GM18526 (cell line): Measurements from ENCODE around the gene OR7D2.

ENCODE experiments used
- POLR2A ChIP-seq: IDR thresholded peaks from 3 replicates; pipeline ENCODE4 v1.6.1; 2011; ENCODE audit not compliant: insufficient read length; ENCODE audit errors: extremely low read depth

The OR7D2 gene

GRCh38 chr19:9178901-9179300 lies at the start of gene OR7D2:
Gene OR7D2 (plus strand): TSS chr19:9178979. CDS start chr19:9185782, 6,803 bp downstream.
- TF ChIP-seq POLR2A = no peak

- TF ChIP-seq POLR2A = no peak
Observed at GRCh38 chr19:9130965-9131364, 47.8 kb upstream of the OR7D2 start.

- no peak for TF ChIP-seq POLR2A
Observed at GRCh38 chr19:9132422-9132821, 46.4 kb upstream of the OR7D2 start.

- no peak for TF ChIP-seq POLR2A
Observed at GRCh38 chr19:9139609-9140158, 39.1 kb upstream of the OR7D2 start.

GRCh38 chr19:9140159-9140874 lies 38.5 kb upstream of the OR7D2 start, which contains the start of gene ZNF317:
Gene ZNF317 (plus strand): TSS chr19:9140397. CDS start chr19:9156017, 15,620 bp downstream.
- peak; percentile 85 for TF ChIP-seq POLR2A

- TF ChIP-seq POLR2A = no peak
Observed at GRCh38 chr19:9144920-9145319, 33.9 kb upstream of the OR7D2 start.

- no peak for TF ChIP-seq POLR2A
Observed at GRCh38 chr19:9146882-9147281, 31.9 kb upstream of the OR7D2 start.

GRCh38 chr19:9148697-9149096 lies 30.1 kb upstream of the OR7D2 start:
- TF ChIP-seq POLR2A = no peak

- no peak for TF ChIP-seq POLR2A
Observed at GRCh38 chr19:9149997-9150396, 28.8 kb upstream of the OR7D2 start.

GRCh38 chr19:9150650-9151049 lies 28.1 kb upstream of the OR7D2 start:
- no peak for TF ChIP-seq POLR2A

GRCh38 chr19:9151367-9151766 lies 27.4 kb upstream of the OR7D2 start:
- TF ChIP-seq POLR2A = no peak

- TF ChIP-seq POLR2A = no peak
Observed at GRCh38 chr19:9155591-9155990, 23.2 kb upstream of the OR7D2 start.

GRCh38 chr19:9156304-9156703 lies 22.5 kb upstream of the OR7D2 start:
- TF ChIP-seq POLR2A = no peak

GRCh38 chr19:9159891-9160290 lies 18.9 kb upstream of the OR7D2 start:
- TF ChIP-seq POLR2A = no peak

GRCh38 chr19:9161427-9161826 lies 17.4 kb upstream of the OR7D2 start:
- TF ChIP-seq POLR2A = no peak

GRCh38 chr19:9165261-9165660 lies 13.5 kb upstream of the OR7D2 start:
- TF ChIP-seq POLR2A = no peak

GRCh38 chr19:9166846-9167245 lies 11.9 kb upstream of the OR7D2 start:
- TF ChIP-seq POLR2A = no peak

- TF ChIP-seq POLR2A = no peak
Observed at GRCh38 chr19:9171393-9171991, 7.3 kb upstream of the OR7D2 start.
